ENCODE measurements around the gene VMO1.
A peak's percentile ranks its signal among the peaks of the same experiment; 100 is the strongest.

VMO1 gene

DNA sequence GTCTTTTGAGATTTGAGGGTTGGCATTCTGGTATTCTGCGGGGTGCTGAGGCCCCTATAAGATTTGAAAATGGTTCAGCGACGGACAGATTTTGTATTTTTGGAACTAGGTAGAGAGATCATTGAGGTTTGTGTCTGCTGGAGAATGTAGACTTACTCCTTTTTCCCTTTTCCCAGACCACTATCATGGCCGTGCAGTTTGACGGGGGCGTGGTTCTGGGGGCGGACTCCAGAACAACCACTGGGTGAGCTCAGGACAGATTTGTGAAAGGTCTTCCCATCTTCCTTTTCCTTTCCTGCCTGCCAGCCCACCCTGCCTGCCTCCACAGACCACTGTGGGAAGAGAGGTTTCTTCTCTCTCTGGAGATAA, 10.4 kb upstream of the VMO1 start:
- DNase-seq, result peak; percentile 52

DNA sequence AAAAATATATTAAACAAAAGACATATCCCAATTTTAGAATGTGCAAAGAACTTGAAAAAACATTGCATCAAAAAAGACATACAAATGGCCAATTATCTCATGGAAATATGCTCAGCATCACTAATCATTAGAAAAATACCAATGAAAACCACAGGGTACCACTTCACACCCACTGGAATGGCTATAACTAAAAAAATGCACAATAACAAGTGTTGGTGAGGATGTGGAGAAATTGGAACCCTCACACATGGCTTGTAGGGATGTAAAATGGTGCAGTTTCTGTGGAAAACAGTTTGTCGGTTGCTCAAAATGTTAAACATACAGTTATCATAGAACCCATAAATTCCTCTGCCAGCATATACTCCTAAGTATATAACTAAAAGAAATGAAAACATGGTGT, 9.0 kb upstream of the VMO1 start:
- DNase-seq, result no peak

DNA sequence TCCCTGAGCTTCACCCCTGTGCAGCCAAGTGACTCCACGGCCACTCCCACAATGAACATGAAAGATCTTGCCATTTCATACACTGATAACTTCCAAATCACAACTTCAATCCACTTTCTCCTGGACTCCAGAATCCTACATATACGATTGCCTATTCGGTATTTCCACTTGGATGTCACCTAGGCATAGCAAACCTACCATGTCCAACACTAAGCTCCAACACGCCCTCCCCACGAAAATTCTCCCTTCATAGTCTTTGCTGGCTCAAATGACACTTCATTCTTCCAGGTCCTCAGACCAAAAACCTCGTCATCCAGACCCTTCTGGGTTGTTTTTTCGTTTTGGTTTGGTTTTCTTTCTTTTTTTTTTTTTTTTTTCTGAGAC, 4.5 kb upstream of the VMO1 start:
- DNase-seq, result no peak

DNA sequence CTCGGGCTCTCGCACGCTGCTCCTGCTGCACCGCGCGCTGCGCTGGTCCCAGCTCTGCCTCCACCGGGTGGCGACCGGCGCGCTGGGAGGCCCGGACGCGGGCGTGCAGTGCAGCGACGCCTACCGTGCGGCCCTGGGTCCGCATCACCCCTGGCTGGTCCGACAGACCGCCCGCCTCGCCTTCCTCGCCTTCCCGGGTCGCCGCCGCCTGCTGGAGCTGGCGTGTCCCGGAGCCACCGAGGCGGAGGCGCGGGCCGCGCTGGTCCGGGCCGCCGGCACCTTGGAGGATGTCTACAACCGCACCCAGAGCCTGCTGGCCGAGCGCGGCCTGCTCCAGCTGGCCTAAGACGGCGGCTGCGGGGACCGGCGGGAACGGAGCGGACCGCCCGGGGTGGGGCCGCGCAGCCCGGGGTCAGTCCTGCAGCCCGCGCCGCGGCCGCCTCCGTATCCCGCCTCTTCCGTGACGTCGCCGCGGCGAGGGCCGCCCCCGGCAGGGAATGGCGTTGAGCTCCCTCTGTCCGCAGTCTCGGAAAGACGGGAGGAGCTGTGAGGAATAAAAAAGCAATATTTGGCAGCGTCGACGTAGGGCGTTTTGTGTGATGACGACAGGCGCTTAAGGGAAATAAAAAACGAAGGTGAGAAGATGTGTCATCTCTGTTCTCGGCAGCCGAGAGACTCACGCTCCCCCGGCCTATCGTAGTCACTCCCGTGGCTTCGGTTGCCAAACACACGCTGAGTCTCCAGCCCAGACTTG, 4.0 kb upstream of the VMO1 start:
- DNase-seq, result peak; percentile 92

DNA sequence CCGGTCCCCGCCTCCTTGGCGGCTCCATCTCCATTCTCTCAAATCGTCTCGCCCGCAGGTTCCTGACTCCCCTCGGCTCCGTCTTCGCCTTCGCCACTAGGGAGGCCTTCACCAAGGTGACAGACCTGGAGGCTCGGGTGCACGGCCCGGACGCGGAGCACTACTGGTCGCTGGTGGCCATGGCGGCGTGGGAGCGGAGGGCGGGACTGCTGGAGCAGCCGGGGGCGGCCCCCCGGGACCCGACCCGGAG, 3.5 kb upstream of the VMO1 start:
- DNase-seq, result no peak

DNA sequence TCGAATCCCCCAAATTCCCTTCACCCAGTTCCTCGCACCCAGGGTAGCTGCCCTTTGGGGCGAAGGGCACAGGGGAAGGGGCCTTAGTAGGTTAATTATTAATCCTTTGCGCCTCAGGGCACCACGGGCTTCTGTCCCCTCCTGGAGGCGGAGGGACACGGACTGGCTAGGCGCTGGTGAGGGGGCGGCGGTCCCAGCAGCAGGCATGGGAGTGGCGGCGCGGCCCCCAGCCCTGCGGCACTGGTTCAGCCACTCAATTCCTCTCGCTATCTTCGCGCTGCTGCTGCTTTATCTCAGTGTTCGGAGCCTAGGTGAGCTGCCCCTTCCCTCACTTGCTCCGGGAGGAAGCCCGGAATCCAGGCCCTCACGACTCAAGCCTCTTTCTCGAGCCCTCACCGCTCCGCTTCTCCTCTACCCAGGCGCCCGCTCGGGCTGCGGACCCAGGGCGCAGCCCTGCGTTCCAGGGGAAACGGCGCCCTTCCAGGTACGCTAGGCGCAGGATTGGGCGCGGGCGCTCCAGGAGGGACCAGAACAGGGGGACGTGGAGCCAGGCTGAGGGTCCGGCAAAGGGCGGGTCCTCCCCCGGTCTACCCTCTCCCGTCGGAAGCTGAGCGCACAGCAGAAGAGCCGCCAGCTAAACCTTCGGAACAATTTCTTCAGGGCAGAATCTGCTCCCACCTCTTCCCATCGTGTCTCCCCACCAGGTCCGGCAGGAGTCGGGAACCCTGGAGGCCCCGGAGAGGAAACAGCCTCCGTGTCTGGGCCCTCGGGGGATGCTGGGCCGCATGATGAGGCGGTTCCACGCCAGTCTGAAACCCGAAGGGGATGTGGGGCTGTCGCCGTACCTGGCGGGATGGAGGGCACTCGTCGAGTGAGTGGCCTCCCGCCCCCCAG, 2.9 kb upstream of the VMO1 start, which contains the start of gene GLTPD2:
GLTPD2 (plus strand) TSS at position 158 of the 894 bp plus-strand sequence; CDS start at position 206, 48 bp downstream.
- DNase-seq, result no peak

DNA sequence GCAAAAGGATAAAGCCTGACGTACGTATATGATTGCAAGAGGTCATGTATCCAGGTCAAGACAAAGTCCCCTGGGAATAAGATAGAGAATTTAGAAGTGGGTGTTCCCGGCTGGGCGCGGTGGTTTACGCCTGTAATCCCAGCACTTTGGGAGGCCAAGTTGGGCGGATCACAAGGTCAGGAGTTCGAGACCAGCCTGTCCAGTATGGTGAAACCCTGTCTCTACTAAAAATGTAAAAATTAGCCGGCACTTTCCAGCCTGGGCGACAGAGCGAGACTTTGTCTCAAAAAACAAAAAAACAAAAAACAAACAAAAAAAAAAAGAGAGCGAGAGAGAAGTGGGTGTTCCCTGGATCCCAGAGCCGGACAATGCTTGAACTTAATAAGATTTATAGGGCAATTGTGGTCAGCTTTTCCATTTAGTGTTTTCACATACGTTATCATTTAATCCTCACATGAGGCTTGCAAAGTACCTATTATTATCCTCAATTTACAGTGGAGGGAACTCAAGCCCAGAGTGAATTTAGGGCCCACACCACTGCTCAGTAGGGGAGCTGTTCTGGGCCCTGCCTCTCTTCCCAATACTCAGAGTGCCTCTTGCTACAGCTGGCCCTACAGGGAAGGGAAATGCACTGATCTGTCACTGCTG, 2.1 kb upstream of the VMO1 start:
- DNase-seq, result no peak

DNA sequence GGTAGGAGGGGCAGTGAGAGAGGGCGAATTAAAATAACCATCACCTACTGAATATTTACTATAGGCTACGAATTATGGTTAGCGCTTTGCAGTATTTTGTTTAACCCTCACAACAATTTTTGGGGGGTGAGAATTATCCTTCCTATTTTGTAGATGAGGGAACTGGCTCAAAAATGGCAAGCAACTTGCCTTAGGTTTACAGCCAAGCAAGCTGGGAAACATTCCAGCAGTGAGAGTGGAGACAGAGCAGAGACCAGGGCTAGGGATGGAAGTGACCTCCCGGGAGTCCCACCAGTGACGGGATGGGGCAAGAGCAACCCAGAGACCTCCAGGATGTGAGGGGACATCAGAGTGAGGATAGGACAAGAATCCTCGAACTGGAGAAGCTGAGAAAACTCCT, 352 bp upstream of the VMO1 start:
- no peak for DNase-seq

DNA sequence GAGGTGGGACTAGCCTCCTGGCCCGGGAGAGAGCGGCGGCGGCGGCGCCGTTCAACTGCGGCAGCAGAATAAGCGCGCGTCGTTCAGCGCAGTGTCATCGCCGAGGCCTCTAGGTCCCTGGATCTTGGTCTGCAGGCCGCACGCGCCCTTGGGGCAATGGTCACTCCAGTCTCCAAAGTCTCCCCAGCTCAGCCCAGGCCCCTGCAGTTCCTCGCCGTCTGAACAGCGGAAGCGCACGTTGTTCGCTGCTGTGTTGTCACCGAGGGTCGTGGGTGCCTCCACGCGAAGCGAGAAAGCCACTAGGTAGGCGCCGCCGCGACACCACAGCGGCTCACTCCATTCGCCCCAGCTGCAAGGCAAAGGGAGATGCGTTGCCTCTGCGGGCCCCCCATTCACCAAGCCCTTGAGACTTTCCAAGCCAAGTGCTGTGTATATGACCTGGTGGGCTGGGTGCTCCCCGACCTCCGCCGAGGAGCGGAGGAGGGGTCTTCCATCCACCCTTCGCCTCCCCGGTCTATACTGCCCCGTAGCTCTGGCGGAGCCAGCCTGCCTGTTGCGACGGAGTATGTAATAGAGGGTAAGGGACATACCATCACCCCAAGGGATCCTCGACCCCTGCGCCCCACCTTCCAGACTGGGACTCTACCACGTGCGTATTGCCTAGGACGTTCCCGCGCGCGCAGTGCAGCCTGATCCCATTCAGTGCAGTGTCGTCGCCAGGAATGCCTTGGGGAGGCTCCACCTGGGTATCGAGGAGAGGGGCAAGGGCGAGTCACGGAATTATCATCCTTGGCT, 656 bp downstream of the VMO1 start:
- DNase-seq, result no peak

DNA sequence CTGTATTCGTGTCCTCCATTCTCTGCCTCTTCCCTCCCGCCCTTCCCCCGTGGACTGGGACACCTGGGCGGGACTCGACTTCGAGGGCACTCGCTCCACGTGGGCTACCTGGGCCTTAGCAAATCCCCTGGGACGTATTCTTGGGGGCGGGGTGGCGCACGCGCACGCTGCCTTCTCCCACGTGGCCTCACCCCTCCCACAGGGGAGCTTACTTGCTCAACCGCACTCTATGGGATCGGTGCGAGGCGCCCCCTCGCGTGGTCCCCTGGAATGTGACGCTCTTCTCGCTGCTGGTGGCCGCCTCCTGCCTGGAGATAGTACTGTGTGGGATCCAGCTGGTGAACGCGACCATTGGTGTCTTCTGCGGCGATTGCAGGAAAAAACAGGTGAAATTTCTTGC, 3.5 kb downstream of the VMO1 start:
- DNase-seq, result no peak

DNA sequence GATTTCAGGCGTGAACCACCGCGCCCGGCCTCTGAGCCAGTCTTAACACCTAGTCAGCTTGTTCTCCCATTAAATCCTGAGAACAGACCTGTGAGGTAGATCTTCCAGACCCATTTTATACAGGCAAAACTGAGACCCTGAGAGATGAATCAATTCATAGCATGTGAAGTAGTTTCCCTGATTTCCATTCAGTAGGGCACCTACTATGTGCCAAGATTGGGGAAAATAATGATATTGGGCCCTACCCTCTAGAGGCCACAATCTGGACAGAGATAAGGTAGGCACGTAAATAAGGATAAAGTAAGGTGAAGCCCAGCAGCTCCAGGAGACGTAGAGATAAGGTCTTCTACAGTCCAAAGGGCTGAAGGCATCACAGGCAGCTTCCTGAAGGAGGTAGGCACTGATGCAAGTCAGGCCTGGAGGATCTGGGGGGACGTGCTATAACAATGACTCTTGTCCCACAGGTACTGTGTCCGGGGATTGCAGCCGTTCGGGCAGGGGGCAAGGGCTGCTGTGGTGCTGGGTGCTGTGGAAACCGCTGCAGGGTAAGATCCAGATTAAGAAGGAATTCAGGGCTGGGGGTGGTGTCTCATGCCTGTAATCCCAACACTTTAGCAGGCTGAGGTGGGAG, 5.7 kb downstream of the VMO1 start:
- no peak for DNase-seq

DNA sequence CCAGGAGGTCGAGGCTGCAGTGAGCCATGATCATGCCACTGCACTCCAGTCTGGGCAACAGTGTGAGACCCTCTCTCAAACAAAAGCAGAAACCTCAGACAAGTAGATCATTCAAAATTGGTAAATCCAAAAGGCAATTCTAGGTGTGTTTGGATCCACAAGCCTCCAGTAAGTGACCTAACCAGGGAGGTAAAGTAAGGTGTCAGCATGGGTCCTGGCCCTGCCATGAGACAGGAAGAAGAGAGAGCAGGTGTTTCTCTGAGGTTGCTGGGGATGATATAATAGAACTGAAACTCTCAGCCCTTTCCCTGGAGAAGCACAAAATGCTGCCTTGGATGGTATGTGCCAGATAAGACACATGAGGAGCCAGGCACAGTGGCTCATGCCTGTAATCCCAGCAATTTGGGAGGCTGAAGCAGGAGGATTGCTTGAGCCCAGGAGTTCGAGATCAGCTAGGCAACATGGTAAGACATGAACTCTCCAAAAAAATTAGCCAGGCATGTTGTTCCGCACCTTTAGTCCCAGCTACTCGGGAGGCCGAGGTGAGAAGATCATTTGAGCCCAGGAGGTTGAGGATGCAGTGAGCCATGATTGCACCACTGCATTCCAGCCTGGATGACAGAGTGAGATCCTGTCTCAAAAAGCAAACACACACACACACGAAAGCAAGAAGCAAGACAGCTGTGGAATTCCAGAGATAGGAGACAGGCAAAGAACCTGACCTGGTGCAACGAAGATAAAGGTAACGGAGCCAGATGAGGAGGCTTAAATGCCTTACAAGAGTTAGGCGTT, 8.0 kb downstream of the VMO1 start:
- DNase-seq, result no peak

DNA sequence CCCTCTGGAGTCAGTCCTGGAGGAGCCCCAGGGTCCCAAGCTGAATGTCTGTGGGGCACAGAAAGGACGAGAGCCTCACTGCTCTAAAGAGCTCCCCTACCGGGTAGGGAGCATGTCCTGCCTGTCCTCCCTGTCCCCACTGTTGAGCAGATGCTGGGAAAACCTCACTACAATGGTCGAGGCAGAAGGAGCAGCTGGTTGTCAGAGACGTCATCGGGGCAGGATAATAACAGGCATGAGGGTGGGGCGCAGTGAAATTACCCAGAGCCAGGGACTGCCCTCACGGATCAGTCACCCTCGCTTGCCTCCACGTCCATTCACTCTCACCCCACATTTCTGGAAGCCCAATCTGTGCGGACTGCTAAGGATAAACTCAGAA, 13.9 kb downstream of the VMO1 start:
- no peak for DNase-seq

DNA sequence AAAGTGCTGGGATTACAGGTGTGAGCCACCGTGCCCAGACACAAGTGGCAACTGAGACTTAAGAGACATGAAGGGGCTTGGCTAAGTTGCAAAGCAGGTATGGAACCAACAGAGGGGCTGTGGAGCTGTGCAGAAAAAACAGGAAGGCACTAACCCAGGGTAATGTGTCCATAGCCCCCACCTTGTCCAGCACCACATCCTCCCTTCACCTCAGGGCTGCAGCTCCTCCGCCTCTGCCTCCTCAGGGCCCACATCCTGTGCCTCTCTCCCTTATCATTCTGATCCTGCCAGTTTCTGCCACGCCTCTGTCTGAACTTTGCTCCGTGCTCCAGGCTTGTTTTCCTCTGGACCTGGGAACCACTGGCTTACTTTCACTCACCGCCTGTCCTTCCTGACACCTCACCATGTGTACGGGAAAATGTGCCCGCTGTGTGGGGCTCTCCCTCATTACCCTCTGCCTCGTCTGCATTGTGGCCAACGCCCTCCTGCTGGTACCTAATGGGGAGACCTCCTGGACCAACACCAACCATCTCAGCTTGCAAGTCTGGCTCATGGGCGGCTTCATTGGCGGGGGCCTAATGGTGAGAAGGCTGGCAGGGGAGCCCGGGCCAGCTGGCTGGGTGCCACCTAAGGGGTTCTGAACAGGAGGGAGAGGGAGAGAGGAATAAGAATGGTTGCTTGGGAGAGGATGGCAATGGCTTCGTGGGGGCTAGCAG, 14.5 kb downstream of the VMO1 start, which contains the start of gene TM4SF5:
TM4SF5 (plus strand) TSS at position 368 of the 716 bp plus-strand sequence; CDS start at position 405, 37 bp downstream.
- no peak for DNase-seq

DNA sequence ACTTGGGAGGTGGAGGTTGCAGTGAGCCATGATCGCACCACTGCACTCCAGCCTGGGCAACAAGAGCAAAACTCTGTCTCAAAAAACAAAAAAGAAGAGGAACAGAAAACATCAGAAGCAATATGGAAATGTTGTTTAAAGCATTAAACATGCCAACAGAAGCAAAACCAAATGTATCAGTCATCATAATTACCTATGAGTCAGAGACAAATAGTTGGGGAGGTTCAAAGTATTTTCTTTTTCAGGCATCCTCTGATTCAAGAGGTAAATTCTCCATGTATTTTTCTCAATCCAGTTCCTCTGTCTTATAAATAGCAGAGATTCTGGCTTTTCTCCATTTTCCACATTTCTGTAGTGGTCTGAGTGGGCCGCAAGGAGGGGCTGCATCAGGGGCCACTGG, 16.5 kb downstream of the VMO1 start:
- no peak for DNase-seq

DNA sequence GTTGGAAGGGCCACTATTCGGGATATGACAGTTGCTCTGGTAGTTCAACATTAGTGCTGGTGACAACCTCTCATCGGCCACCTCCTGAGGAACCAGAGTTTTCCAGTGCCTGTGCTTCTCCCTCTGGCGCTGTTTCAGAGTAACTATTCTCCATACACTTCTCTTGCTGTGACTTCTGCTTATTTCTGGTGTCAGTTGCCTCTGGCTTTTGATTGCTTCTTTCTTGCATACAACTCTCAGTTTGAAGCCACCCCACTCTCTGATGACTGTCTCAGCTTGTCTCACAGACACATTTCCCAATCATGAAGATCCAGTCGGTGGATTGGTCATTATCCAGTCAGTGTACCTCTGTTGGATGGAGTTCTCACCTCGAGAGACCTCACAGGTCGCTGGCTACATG, 17.9 kb downstream of the VMO1 start:
- no peak for DNase-seq

DNA sequence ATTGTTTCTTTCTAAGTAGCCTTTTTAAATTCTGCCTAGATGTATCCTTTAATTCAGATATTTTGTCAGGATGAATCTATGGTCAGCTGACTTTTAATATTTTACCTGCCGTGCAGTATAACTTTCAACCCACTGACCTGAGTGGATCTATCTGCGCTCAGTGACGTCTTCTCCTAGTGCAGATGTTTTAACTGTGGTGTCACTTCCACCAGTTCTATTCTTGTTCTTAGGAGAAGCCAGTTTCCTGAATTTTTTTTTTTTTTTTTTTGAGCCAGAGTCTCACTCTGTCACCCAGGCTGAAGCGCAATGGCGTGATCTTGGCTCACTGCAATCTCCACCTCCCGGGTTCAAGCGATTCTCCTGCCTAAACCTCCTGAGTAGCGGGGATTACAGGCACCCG, 19.4 kb downstream of the VMO1 start:
- no peak for DNase-seq

DNA sequence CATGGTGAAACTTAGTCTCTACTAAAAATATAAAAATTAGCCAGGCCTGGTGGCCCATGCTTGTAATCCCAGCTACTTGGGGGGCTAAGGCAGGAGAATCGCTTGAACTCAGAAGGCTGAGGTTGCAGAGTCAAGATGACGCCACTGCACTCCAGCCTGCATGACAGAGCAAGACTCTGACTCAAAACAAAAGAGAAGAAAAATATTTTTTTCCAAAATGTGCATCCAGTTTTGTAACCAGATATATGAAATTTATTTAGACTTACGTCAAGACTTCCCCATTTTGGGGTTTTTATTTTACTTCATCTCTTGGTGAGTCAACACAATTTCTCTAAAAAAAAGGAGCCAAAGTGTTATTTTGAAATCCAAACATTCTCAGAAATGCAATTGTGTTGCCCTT, 20.0 kb downstream of the VMO1 start:
- no peak for DNase-seq

DNA sequence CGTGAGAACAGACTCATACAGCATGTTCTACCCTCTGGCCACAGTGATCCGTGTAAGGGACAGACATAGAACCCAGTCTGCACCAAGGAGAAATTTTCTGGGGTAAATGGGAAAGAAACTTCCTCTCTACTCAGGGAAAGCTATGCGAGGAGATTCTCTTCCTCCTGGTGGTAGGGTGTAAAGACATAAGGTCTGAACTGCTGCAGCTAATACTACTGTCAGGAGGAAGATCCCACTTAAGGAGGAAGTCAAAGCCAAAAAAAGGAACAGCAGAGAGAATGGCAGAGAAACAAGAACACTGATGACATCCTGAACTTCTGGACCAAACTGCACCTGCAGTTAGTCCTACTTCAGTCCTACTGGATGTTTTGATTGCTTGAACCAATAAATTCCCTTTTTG, 21.6 kb downstream of the VMO1 start:
- DNase-seq, result no peak

DNA sequence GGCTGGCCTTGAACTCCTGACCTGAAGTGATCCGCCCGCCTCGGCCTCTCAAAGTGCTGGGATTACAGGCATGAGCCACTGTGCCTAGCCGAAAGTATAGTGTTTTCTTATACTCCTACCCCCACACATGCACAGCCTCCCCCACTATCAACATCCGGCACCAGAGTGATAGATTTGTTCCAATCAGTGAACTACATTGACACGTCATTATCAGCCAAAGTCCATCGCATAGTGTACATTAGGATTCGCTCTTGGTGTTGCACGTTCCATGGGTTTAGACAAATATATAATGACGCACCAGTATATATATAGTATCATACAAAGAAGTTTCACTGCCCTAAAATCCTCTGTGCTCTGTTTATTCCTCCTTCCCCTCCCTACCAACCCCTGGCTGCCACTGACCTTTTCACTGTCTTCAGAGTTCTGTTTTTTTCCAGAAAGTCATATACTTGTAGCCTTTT, 26.4 kb downstream of the VMO1 start:
- no peak for DNase-seq

DNA sequence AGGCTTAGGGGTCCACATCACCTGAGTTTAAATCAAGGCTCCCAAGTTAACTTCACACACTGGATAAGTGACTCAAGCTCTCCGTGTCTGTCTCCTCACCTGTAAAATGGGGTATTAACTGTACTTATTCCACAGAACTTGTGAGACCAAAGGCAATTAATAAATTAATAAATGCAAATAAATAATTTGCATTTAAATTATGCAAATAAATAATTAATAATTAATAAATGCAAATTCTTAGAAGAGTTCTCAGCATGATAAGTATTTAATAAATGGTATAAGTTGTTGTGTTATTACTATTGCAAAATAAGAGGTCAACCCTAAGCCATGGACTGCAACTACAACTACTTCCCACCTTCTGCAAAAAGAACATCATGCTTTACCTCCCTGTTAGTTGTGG, 32.8 kb downstream of the VMO1 start:
- no peak for DNase-seq
